Measurements from ENCODE around the gene CHFR.

DNA sequence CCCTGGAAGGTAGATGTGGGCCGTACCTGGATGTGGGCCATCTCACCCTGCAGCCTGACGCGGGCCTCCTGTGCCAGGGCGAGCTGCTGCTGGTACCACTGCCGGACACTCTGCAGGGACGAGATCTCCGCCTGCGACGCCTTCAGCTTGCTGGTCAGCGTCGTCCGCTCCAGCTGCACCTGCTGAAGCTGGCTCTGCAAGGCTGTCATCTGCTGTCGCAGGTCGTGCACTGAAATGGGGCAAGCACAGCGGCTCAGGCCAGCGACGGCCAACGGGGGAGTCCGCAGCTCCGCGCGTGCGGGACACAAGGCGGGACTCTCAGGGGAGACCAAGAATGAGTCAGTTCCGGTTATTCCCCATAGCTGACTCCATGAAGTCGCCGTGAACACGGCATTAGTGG is 85.7 kb downstream of the CHFR start:
- TF ChIP-seq POLR2AphosphoS5 (IDR thresholded peaks at IDR 0.05; ENCODE audit: low read depth, low read length): no peak
- no peak for TF ChIP-seq POLR2A (IDR thresholded peaks at IDR 0.05; ENCODE audit: low read depth, low read length)

All from GM12892 (cell line).